GM19240 (cell line): Measurements from ENCODE around the gene MYH16.
A peak's percentile ranks its signal among the peaks of the same experiment; 100 is the strongest.
"Not testable (repeated sequence)": the region's sequence is repeated elsewhere in the genome, so short reads cannot be mapped to it uniquely, and the experiment has no call there.

ENCODE experiments used
- DNase-seq: peaks from one replicate; pipeline ENCODE4 v3.0.0; 2011; ENCODE audit warnings: low spot score; ENCODE audit not compliant: insufficient read length

MYH16 gene

GRCh38 chr7:99301496-99301895 is 28.9 kb downstream of the MYH16 start:
- no peak for DNase-seq

- no peak for DNase-seq
These were observed 33.0 kb downstream of the MYH16 start for GRCh38 chr7:99305473-99306260.

GRCh38 chr7:99308461-99309074 is 35.9 kb downstream of the MYH16 start:
- no peak for DNase-seq

DNA sequence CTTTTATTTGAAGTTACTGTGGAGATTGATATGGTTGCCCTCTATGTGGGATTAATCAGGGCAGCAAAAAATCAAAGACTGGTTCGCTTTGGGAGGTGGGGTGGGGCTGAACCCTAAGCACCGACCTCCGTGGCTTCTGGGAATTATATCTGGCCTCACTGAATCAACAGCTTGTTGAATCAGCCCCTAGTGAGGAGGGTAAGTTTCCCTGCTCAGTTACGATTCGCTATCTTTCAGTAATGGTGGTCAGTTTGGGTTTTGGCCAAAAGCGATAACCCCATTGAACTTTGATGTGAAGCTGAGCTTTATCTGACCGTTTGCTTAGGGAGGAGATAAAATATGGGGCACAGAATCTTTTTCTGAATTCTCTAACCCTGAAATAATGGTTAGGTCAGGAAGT is 36.5 kb downstream of the MYH16 start:
- no peak for DNase-seq

- no peak for DNase-seq
These were observed 37.4 kb downstream of the MYH16 start for GRCh38 chr7:99310004-99310403.

DNA sequence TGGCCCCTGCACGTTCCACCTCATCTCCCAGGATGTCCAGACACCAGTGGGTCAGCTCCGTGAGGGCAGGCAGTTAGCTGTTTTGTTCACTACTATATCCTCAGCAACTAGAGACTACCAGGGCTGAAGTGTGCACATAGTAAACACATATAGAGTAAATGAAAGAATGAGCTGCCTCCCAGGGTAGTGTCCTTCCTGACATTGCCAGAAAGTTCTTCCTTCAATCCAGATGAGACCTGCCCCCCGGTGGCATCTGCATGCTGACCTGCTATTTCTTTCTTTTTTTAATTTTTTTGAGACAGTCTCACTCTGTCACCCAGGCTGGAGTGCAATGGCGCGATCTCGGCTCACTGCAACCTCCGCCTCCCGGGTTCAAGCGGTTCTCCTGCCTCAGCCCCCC is 39.1 kb downstream of the MYH16 start:
- no peak for DNase-seq

GRCh38 chr7:99312316-99313203 is 39.9 kb downstream of the MYH16 start:
- DNase-seq = peak; percentile 53

- no peak for DNase-seq
These were observed 40.5 kb downstream of the MYH16 start for GRCh38 chr7:99313204-99313573.

GRCh38 chr7:99314504-99314903 is 41.9 kb downstream of the MYH16 start:
- DNase-seq = no peak

DNA sequence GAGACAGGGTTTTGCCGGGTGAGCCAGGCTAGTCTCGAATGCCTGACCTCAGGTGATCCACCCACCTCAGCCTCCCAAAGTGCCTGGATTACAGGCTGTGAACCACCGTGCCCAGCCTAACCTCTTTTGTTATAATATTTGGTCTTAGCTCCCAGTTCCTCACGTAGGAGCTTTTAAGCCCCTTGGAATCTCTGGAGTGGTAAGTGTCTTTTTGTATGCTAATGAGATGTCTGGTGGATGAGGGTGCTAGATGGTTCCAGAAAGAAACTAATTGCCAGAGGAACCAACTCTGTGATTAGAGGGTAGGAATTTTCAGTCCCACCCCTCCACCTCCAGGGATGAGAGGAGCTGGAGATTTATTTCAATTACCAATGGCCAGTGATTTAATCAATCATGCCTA is 47.7 kb downstream of the MYH16 start:
- DNase-seq = no peak

- not testable (repeated sequence) for DNase-seq
These were observed 50.0 kb downstream of the MYH16 start for GRCh38 chr7:99322659-99323058.

- DNase-seq = no peak
These were observed 51.9 kb downstream of the MYH16 start for GRCh38 chr7:99324559-99324958.

- no peak for DNase-seq
These were observed 52.4 kb downstream of the MYH16 start for GRCh38 chr7:99325001-99325493.

DNA sequence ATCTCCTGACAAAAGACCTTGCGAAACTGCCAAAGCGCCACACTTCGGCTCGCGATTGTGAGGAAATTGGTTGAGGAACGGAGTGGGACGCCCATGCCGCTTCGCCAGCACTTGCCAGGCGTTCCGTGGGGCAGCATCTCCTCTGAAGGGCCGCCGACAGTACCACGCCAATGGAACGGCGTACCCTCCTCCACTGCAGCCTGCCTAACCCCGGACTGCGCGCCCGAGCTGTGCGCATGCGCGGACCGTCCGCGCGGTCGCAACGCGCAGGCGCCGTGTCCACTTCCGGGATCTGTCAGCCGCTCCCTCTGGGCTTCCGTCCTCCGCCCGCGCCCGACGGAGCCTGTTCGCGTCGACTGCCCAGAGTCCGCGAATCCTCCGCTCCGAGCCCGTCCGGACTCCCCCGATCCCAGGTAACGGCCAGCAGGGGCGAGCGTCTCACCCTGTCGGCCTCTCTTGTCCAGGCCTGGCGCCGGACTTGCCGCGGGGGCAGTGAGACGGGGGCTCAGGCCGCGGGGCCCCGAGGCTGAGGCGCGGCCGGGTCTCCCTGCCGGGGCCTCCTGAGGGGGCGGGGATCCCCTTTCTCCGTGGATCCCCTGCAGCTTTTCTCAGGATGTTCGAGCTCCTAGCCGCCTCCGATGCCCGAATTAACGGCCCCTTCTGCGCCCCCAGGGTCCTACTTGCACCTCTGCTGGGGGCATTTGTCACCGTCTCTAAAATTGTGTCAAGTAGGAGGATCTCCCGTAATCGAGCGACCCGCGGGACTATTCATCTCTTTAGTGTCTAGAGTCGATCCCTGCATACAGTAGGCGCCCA is 53.2 kb downstream of the MYH16 start, which contains the start of gene ARPC1A:
ARPC1A (plus strand) TSS at position 307 of the 816 bp plus-strand sequence. CDS start 7,456 bp downstream, outside the sequence.
- peak; percentile 86 for DNase-seq

DNA sequence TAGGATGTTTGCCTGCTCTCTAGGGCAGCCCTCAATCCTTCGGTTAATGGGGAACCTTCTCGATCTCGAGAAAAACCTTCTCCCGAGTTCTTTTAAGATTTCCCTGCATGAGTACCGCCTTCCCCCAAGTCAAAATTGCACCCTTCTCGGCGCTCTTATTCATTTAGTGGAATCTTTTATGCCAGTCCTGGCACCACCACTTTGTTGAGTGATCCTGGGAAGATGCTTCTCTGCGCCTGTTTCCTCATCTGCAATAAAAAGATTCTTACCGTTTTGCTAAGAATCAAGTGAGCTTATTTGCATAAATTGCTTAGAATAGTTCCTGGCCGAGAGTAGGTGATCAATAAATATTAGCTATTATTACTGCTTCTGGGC is 53.8 kb downstream of the MYH16 start:
- DNase-seq = no peak

DNA sequence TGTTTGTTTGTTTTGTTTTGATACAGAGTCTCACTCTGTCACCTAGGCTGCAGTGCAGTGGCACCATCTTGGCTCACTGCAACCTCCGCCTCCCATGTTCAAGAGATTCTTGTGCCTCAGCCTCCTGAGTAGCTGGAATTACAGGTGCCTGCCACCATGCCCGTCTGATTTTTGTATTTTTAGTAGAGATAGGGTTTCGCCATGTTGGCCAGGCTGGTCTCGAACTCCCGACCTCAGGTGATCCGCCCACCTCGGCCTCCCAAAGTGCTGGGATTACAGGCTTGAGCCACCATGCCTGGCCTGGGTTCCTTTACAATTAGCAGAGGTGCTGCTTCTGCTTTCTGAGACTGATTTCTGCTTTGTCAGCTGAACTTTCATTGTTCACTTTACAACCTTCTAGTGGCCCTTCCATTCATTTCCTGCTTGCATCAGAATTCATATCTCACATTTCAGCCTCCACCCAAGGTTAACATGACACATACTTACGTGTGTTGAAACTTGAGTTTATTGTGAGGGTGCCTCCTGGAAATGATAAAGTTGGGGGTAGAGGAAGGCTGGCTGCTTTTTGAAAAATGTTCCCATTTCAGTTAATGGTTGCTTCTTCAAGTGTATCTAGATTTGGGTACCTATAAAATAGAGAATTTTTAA is 57.8 kb downstream of the MYH16 start:
- DNase-seq = not testable (repeated sequence)

GRCh38 chr7:99331002-99331401 is 58.4 kb downstream of the MYH16 start:
- DNase-seq = no peak

DNA sequence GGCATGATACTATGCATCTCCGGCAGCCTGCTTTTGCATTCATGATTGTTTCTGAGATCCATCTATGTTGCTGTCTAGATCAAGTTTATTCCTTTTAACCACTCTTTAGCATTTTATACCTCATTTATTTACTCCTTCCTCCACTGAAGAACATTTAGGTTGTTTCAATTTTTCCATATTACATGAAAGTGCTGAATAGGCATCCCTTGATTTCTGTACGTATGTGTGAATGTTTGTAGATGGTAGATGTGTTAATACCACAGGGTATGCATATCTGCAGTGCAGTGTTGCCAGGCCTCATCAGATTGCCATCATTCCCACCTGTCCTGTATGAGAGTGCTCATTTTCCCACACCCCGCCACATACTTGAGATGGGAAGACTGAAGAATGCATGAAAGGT is 67.0 kb downstream of the MYH16 start:
- DNase-seq = no peak

DNA sequence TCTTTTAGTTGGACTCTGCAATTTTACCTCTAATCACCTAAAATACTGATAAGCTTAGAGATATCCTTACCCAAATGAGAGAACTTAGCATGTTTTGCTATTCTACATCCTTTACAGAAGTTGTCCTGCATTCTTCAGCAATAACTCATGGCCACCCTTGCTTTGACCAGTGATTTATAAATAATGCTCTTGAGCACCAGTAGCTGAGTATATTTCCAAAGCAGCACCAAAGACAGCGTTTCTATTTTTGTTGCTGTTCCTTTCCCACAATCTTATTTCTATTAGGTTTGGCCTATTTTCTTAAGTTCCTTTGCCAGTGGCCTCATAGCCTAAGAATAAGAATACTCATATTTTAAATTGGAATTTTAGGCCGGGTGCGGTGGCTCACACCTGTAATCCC is 68.0 kb downstream of the MYH16 start:
- no peak for DNase-seq

DNA sequence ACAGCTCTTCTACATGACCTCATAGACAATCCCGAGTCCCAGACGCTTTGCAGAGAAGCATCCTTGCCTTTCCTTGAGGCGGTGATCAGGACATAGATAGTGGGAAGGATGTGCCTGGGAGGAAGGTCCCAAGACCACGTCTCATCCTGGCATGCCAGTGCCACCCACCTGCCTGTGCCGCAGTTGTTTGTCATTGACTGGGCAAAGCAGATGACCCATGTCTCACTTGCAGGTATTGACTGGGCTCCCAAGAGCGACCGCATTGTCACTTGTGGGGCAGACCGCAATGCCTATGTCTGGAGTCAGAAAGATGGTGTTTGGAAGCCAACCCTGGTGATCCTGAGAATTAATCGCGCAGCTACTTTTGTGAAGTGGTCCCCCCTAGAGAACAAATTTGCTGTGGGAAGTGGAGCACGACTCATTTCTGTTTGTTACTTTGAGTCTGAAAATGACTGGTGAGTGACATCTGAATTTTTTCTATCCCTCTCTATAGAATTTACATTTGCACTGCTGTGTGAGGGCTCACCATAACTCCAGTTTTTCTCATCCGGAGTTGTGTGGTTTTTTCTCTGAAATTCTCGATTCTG is 71.5 kb downstream of the MYH16 start:
- DNase-seq = no peak
